HG03025 (cell line): ENCODE data around the gene MYH14.

Experiments
- ATAC-seq: cut with Tn5 transposase; IDR thresholded peaks from one replicate; pipeline ENCODE4 v1.9.1; 2021; ENCODE audit warnings: mild to moderate bottlenecking, moderate library complexity; ENCODE audit not compliant: unreplicated experiment, low FRiP score

Gene MYH14

GRCh38 chr19:50281491-50281890 is 78.1 kb downstream of the MYH14 start:
- ATAC-seq: no peak

GRCh38 chr19:50285833-50286232 is 82.4 kb downstream of the MYH14 start:
- no peak for ATAC-seq

GRCh38 chr19:50286443-50286842 is 83.0 kb downstream of the MYH14 start:
- ATAC-seq: no peak

GRCh38 chr19:50287331-50287730 is 83.9 kb downstream of the MYH14 start:
- no peak for ATAC-seq

- no peak for ATAC-seq
Measured at GRCh38 chr19:50288954-50289353, 85.5 kb downstream of the MYH14 start.

- no peak for ATAC-seq
Measured at GRCh38 chr19:50290011-50290410, 86.6 kb downstream of the MYH14 start.

GRCh38 chr19:50290775-50291174 is 87.4 kb downstream of the MYH14 start:
- no peak for ATAC-seq

- ATAC-seq: no peak
Measured at GRCh38 chr19:50292216-50292827, 88.9 kb downstream of the MYH14 start.

GRCh38 chr19:50293263-50294004 is 90.0 kb downstream of the MYH14 start:
- ATAC-seq: no peak

- ATAC-seq: no peak
Measured at GRCh38 chr19:50300051-50300450, 96.6 kb downstream of the MYH14 start.

- no peak for ATAC-seq
Measured at GRCh38 chr19:50300814-50301606, 97.6 kb downstream of the MYH14 start.

- no peak for ATAC-seq
Measured at GRCh38 chr19:50301607-50301971, 98.2 kb downstream of the MYH14 start.

GRCh38 chr19:50303558-50303957 is 100.1 kb downstream of the MYH14 start:
- no peak for ATAC-seq

- ATAC-seq: no peak
Measured at GRCh38 chr19:50308991-50309390, 105.6 kb downstream of the MYH14 start.

GRCh38 chr19:50309396-50310125 is 106.1 kb downstream of the MYH14 start:
- ATAC-seq: no peak

GRCh38 chr19:50310759-50311465 is 107.5 kb downstream of the MYH14 start:
- ATAC-seq: no peak

GRCh38 chr19:50311723-50312635 is 108.6 kb downstream of the MYH14 start:
- no peak for ATAC-seq

GRCh38 chr19:50312967-50313811 is 109.8 kb downstream of the MYH14 start:
- ATAC-seq: no peak
